Adipocyte (in vitro differentiated cells): ENCODE results near the gene ZSCAN2.
"Not testable (repeated sequence)": the region's sequence is repeated elsewhere in the genome, so short reads cannot be mapped to it uniquely, and the experiment has no call there.

Source experiments
- DNase-seq: peaks from one replicate; pipeline ENCODE4 v3.0.0-alpha.2; 2015; ENCODE audit warnings: low read depth
- H3K27me3 ChIP-seq: replicated peaks from 2 replicates; pipeline ENCODE4 v1.7.0; 2013; ENCODE audit warnings: mild to moderate bottlenecking, low read length, moderate library complexity; ENCODE audit not compliant: control insufficient read depth, insufficient read depth
- H3K36me3 ChIP-seq: 2 replicates; pipeline ENCODE4 v1.7.0; 2013; ENCODE audit warnings: low read length, mild to moderate bottlenecking, moderate library complexity; ENCODE audit not compliant: control insufficient read depth, insufficient read depth, severe bottlenecking
- H3K4me1 ChIP-seq: 2 replicates; pipeline ENCODE4 v1.7.0; 2013; ENCODE audit warnings: mild to moderate bottlenecking, low read length, moderate library complexity; ENCODE audit not compliant: control insufficient read depth, insufficient read depth
- H3K4me3 ChIP-seq: 2 replicates; pipeline ENCODE4 v1.7.0; 2013; ENCODE audit warnings: mild to moderate bottlenecking, low read length, moderate library complexity
- H3K9ac ChIP-seq: 2 replicates; pipeline ENCODE4 v1.7.0; 2013; ENCODE audit warnings: mild to moderate bottlenecking, low read length, moderate library complexity
- H3K9me3 ChIP-seq: 2 replicates; pipeline ENCODE4 v1.7.0; 2013; ENCODE audit warnings: mild to moderate bottlenecking, low read length, moderate library complexity; ENCODE audit not compliant: control insufficient read depth

Gene ZSCAN2

DNA sequence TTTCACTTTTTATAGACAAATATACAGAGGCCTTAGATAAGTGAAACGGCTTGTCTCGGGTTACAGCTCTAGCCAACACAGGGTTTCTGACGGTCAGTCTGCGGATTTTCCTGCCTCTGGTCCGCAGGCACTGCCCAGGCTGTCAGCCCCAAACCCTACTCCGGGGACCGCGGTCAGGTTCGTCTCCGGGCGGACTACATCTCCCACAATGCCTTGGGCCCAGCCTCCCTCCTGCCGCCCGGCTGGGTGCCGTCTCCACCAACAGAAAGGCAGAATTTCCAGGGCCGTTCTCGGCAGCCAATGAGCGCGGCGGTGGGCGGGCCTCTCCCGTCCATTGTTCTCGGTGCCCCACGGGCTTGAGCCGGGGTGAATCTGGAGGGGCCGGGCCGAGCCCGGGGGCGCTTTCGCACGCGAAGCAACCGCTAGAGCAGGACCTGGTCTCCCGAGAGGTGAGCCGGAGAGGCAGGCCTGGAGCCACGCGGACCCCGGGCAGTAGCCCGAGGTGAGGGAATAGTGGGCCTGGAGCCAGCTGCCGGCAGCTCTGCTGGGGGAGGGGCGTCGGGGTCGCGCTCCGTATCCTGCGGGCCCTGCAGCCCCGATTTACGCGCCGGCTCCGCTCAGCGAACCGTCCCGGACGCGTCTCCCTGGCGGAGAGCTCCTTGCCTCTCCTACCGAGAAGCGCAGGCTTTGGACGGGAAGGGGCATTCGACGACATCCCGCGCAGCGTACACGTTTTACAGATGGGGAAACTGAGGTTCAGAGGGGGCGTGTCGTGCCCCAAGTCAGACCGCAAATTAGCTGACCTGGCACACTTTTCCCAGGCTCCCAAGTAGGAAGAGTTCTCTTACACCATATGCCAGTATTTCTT, at the start of gene ZSCAN2:
Gene ZSCAN2 (plus strand): TSS at position 323 of the 868 bp plus-strand sequence. CDS start 2,919 bp downstream, outside the sequence.
- Histone ChIP-seq H3K36me3 (peaks cover 6% of the 10 kb centered on the region), H3K9ac (peak within 1 kb of the TSS; percentile 85), H3K4me3 (peak within 1 kb of the TSS; percentile 95), H3K27me3 (no peaks in the 10 kb centered on the region), H3K9me3 (no peaks in the 10 kb centered on the region), H3K4me1 (no peaks in the 10 kb centered on the region)
- DNase-seq, result peak; percentile 99

DNA sequence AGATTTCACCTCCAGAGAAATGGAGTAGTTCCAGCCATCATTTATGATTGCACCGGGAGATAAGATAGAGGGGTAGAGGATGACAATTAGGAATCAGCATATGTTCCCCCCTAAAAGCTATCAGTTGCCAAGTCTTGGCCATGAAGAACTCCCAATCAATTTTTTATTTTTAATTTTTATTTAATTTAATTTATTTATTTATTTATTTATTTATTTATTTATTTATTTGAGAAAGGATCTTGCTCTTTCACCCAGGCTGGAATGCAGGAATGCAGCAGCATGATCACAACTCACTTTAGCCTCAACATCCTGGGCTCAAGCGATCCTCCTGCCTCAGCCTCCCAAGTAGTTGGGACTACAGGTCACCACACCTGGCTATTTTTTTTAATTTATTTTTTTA, 49.2 kb upstream of the ZSCAN2 start:
- not testable (repeated sequence) for H3K4me3 ChIP-seq, H3K9me3 ChIP-seq, H3K9ac ChIP-seq, DNase-seq, H3K4me1 ChIP-seq, H3K27me3 ChIP-seq
- H3K36me3 ChIP-seq, result peaks cover 12% of the 10 kb centered on the region

- DNase-seq, result no peak
- Histone ChIP-seq H3K9me3 (no peaks in the 10 kb centered on the region), H3K4me3 (no peak overlapping the region), H3K4me1 (peaks cover 6% of the 10 kb centered on the region), H3K36me3 (peaks cover 12% of the 10 kb centered on the region), H3K9ac (no peak overlapping the region), H3K27me3 (no peaks in the 10 kb centered on the region)
Observed at GRCh38 chr15:84552896-84553295, 47.9 kb upstream of the ZSCAN2 start.

- not testable (repeated sequence) for H3K27me3 ChIP-seq, H3K4me3 ChIP-seq, H3K9ac ChIP-seq, H3K4me1 ChIP-seq, H3K9me3 ChIP-seq, H3K36me3 ChIP-seq, DNase-seq
Observed at GRCh38 chr15:84556690-84557089, 44.1 kb upstream of the ZSCAN2 start.

DNA sequence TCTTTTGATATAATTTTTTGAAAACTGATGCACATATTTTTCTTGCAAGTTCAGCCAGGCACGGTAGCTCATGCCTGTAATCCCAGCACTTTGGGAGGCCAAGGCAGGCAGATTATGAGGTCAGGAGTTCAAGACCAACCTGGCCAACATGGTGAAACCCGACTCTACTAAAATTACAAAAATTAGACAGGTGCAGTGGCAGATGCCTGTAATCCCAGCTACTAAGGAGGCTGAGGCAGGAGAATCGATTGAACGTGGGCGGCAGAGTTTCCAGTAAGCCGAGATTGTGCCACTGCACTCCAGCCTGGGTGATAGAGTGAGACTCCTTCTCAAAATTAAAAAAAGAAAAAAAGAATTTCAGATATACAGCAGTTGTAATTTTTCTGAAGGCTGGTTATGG, 32.8 kb upstream of the ZSCAN2 start:
- not testable (repeated sequence) for H3K9me3 ChIP-seq, H3K36me3 ChIP-seq, H3K4me1 ChIP-seq, H3K4me3 ChIP-seq, H3K27me3 ChIP-seq, H3K9ac ChIP-seq, DNase-seq

DNA sequence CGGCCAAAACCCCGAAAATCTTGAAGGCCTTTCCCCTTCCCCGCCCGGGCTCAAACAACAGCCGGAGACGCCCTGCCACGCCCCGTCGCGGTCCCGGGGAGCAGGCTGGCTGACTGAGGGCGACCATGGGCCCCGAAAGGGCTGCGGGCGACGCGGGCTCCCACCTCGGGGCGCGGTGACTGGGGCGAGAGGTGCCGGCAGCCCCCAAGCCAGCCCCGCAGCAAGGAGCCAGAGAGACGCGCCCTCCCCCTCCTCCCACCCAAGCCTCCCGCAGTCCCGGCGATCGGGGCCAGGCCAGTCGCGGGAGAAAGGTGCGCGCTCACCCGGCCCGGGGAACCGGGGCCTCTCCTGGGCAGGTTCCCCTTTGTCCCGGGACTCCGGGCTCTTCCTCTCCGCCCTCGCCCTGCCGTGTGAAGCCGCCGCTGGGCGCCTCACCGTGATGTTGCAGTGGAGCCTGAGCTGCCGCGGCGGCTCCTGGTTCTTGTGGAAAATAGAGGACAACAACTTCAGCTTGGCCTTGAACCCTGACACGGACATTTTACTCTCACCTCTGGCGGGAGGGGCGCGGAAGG, 30.6 kb upstream of the ZSCAN2 start:
- no peaks in the 10 kb centered on the region for H3K27me3 ChIP-seq
- peaks cover 8% of the 10 kb centered on the region for H3K4me1 ChIP-seq
- peak; percentile 75 for DNase-seq
- H3K9me3 ChIP-seq, result no peaks in the 10 kb centered on the region
- no peaks in the 10 kb centered on the region for H3K36me3 ChIP-seq
- peak overlapping the region; percentile 91 for H3K4me3 ChIP-seq
- H3K9ac ChIP-seq, result peak overlapping the region; percentile 98

DNA sequence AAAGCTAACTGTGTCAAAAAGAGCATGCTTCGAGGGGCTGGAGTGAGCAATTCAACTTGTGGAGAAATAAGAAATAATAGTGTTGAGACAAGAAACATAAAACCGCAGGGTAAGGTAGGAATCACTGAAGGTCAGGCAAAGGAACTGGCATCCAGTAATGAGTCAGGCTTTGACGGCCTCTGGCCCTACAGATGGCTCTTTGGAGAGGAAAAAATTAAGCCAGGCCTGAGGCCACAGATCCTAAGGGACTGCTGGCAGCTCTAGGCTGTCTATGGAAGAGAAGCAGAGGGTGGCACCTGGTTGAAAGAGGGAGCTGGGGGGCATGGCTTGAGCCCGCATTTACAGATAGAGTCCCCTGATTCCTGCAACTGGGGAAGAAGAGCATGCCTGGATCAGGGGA, 28.6 kb upstream of the ZSCAN2 start:
- H3K9me3 ChIP-seq, result no peaks in the 10 kb centered on the region
- no peak overlapping the region for H3K4me3 ChIP-seq
- H3K27me3 ChIP-seq, result no peaks in the 10 kb centered on the region
- DNase-seq, result peak; percentile 18
- H3K4me1 ChIP-seq, result peaks cover 8% of the 10 kb centered on the region
- H3K36me3 ChIP-seq, result no peaks in the 10 kb centered on the region
- H3K9ac ChIP-seq, result no peak overlapping the region

GRCh38 chr15:84575493-84575892, 25.3 kb upstream of the ZSCAN2 start:
- H3K36me3 ChIP-seq, result no peaks in the 10 kb centered on the region
- DNase-seq, result no peak
- no peaks in the 10 kb centered on the region for H3K9me3 ChIP-seq
- no peaks in the 10 kb centered on the region for H3K27me3 ChIP-seq
- H3K4me1 ChIP-seq, result peaks cover 4% of the 10 kb centered on the region
- H3K4me3 ChIP-seq, result no peak overlapping the region
- H3K9ac ChIP-seq, result no peak overlapping the region

- H3K9me3 ChIP-seq, H3K4me3 ChIP-seq, H3K9ac ChIP-seq, H3K4me1 ChIP-seq, H3K36me3 ChIP-seq, DNase-seq, H3K27me3 ChIP-seq: not testable (repeated sequence)
Observed at GRCh38 chr15:84577891-84578290, 22.9 kb upstream of the ZSCAN2 start.

DNA sequence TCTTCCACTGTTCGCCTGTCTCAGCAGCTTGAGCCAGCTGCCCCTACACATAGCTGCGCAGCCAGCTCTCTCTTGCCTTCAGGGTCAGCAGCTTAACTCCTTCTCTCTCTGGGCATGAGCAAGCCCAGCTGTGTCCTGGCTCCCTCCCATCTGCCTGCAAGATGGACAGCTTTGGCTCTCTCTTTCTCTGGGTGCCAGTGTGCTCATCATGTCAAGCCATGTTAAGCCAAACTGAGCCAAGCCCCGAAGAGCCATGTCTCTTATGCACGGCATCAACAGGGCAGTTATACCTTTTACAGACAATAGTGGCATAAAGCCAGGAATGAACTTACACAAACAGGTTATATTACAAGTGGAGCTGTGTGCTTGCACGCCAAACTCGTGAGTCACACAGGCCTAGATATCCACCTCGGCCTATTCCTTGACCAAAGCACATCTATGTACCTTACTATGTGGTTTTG, 21.5 kb upstream of the ZSCAN2 start:
- H3K9ac ChIP-seq, H3K27me3 ChIP-seq, H3K36me3 ChIP-seq, H3K4me3 ChIP-seq, H3K4me1 ChIP-seq, H3K9me3 ChIP-seq: not testable (repeated sequence)
- peak; percentile 26 for DNase-seq

DNA sequence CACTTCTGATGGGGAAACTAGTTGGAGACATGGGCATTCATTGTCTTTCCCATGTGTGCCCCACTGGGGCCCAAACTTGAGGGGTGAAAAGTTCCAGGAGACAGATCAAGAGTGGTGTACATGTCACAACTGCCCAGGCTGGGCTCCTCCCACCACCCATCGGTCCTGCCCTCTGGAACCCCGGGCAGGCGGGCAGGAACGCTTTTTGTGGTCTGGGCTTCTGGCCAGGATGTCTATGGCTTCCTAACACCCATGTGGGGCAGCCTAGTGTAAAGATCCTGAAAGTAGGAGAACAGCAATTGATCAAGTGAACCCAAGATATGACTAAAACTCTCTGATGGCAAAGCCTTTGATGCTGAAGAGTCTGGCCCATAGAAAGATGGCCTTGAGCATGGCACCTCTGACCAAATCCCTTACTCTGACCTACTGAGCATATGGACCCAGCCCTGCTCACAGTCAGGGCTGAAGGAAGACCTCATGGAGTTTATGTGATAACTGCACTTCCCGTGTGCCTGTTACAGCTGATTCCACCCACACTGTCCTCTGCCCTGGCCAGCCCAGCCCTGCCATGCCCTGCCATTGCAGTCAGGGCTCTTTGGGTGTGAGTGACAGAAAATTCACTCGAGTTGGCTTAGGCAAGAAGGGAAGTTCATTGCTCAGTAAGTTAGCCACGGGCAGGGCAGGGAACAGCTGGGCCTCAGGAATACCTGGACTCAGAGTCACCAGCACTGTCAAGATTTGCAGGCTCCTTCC, 19.0 kb upstream of the ZSCAN2 start:
- H3K36me3 ChIP-seq, DNase-seq, H3K27me3 ChIP-seq, H3K9ac ChIP-seq, H3K9me3 ChIP-seq, H3K4me3 ChIP-seq, H3K4me1 ChIP-seq: not testable (repeated sequence)
